K562 (cell line): ENCODE data around the gene BTBD18.

Experiments
- CREB1 ChIP-seq, 2 experiments: sonication (generic) in 1 of 2; formaldehyde crosslinking in 1 of 2; IDR thresholded peaks; 2 replicates each; pipeline versions ENCODE4 v1.6.1 to v1.8.0; 2012 to 2022; ENCODE audit warnings: inconsistent platforms in 1 of 2, mild to moderate bottlenecking in 1 of 2, missing genetic modification reagents in 1 of 2, moderate library complexity in 1 of 2
- E2F5 ChIP-seq: sonication (generic); formaldehyde crosslinking; IDR thresholded peaks from 2 replicates; pipeline ENCODE4 v1.8.0; 2022; ENCODE audit warnings: mild to moderate bottlenecking, missing genetic modification reagents
- ERF ChIP-seq: fragments of 450-650 bp; formaldehyde crosslinking; IDR thresholded peaks from 2 replicates; pipeline ENCODE4 v1.4.0; 2020; ENCODE audit warnings: mild to moderate bottlenecking, mixed read lengths
- RAD21 ChIP-seq, 2 experiments: fragments of 250-450 bp in 1 of 2; fragments of 450-650 bp in 1 of 2; sonication (Bioruptor Pico) in 1 of 2; formaldehyde crosslinking in 1 of 2; IDR thresholded peaks in 1 of 2; conservative IDR thresholded peaks in 1 of 2; 2 replicates each; pipeline versions ENCODE4 v1.4.0 to v1.8.0; 2020 to 2022; ENCODE audit warnings: mild to moderate bottlenecking in 2 of 2, moderate library complexity in 1 of 2
- SFPQ ChIP-seq: fragments of 200-400 bp; formaldehyde crosslinking; IDR thresholded peaks from 2 replicates; pipeline ENCODE4 v1.6.1; 2017; ENCODE audit warnings: mild to moderate bottlenecking, low read depth, low read length, moderate library complexity
- SMARCC2 ChIP-seq: fragments of 450-650 bp; IDR thresholded peaks from 2 replicates; pipeline ENCODE4 v1.6.1; 2017; ENCODE audit warnings: antibody characterized with exemption, moderate library complexity, mild to moderate bottlenecking, low read depth
- TF ChIP-seq, protein P1 (sequence below), 3 experiments: IDR thresholded peaks in 2 of 3; conservative IDR thresholded peaks in 1 of 3; 2 replicates each; pipeline ENCODE4 v1.5.1; 2011 to 2012; ENCODE audit warnings: low read length in 3 of 3, mild to moderate bottlenecking in 3 of 3, control low read depth in 2 of 3, improper control_type of control experiment in 1 of 3, inconsistent platforms in 1 of 3, low read depth in 1 of 3, mixed read lengths in 1 of 3, moderate library complexity in 1 of 3; ENCODE audit not compliant: insufficient read depth in 2 of 3

DNA sequence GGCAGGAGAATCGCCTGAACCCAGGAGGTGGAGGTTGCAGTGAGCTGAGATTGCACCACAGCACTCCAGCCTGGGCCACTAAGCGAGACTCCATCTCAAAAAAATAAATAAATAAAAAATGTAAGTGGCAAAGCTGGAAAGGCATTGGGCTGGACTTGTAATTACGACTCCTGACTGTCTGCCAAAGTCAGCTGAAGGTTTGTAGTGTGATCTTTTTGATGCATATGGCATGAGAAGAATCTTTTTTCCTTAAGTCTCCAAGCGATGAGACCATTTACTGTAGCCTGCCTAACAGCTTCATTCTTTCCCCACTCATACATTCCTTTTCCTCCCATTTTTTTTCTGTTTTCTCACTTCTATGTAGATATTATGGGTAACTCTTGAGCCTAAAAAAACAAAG is 34.8 kb upstream of the BTBD18 start:
- TF ChIP-seq CREB1 (IDR thresholded peaks at IDR 0.05) = no peak
- TF ChIP-seq CREB1 (CRISPR knock-in tag; IDR thresholded peaks at IDR 0.05) = no peak
- no peak for TF ChIP-seq SFPQ
- TF ChIP-seq, protein P1, sequence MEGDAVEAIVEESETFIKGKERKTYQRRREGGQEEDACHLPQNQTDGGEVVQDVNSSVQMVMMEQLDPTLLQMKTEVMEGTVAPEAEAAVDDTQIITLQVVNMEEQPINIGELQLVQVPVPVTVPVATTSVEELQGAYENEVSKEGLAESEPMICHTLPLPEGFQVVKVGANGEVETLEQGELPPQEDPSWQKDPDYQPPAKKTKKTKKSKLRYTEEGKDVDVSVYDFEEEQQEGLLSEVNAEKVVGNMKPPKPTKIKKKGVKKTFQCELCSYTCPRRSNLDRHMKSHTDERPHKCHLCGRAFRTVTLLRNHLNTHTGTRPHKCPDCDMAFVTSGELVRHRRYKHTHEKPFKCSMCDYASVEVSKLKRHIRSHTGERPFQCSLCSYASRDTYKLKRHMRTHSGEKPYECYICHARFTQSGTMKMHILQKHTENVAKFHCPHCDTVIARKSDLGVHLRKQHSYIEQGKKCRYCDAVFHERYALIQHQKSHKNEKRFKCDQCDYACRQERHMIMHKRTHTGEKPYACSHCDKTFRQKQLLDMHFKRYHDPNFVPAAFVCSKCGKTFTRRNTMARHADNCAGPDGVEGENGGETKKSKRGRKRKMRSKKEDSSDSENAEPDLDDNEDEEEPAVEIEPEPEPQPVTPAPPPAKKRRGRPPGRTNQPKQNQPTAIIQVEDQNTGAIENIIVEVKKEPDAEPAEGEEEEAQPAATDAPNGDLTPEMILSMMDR (IDR thresholded peaks at IDR 0.05 in 2 of 3, conservative IDR thresholded peaks at IDR 0.05 in 1 of 3; ENCODE audit: insufficient read depth in 2 of 3, low read depth in 1 of 3, low read length in 3 of 3) = no peak
- no peak for TF ChIP-seq RAD21 (CRISPR knock-in tag; conservative IDR thresholded peaks at IDR 0.05 in 1 of 2, IDR thresholded peaks at IDR 0.05 in 1 of 2)
- no peak for TF ChIP-seq ERF (CRISPR knock-in tag)
- no peak for TF ChIP-seq SMARCC2
- no peak for TF ChIP-seq E2F5
